ENCODE measurements around the gene GPT2.
A peak's percentile ranks its signal among the peaks of the same experiment; 100 is the strongest.

GPT2 gene

DNA sequence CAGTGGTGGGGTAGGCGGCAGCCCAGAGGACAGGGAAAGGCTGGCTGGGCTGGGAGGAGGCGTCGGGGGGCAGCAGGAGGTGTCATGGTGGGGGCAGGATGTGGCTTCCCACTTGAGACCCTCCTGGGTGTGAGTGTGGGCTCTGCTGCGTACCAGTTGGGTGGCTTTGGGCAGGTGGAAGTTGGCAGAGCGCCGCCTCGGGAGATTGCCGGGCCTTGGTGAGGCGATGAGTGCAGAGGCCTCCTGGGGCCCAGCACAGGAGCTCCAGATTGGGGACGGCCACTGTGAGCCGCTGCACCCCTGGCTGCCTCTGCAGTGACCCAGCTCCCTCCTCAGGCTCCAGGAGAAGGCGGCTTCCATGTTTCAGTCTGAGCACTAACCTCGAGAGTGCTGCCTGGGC lies 13.8 kb downstream of the GPT2 start:
- DNase-seq (ENCODE audit: low read depth) = no peak

DNA sequence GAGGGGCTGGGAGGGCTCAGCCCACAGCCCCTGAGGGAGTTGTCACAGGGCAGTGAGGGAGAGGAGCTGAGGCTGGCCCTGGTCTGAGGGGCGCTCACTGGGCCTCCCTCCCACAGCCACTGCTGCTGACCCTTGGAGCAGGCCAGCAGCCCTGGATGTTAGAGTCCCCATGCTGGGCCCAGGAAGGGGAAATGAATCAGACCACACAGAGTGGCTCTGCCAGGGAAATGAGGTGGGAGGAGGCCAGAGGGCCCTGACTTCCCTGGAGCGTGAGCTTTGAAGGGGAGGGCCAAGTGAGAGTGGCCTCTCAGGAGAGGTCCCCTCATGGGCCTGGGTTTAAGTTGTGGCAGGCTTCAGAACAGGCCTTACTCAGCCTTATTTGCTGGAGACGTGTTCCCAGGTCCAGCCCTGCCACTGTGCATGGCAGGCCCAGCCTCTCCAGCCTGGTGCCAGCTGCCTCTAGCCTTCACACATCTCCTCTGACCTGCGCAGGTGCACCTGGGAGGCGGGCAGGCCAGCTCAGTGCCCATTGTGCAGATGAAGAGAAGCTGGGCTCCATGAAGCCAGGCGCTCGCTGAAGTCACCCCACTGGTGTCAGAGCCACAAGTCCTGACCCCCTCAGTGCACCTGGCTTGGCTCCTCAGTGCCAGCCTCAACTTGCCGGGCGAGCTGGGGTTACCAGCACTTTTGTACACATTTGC lies 15.4 kb downstream of the GPT2 start:
- DNase-seq (ENCODE audit: low read depth) = peak; percentile 44

DNA sequence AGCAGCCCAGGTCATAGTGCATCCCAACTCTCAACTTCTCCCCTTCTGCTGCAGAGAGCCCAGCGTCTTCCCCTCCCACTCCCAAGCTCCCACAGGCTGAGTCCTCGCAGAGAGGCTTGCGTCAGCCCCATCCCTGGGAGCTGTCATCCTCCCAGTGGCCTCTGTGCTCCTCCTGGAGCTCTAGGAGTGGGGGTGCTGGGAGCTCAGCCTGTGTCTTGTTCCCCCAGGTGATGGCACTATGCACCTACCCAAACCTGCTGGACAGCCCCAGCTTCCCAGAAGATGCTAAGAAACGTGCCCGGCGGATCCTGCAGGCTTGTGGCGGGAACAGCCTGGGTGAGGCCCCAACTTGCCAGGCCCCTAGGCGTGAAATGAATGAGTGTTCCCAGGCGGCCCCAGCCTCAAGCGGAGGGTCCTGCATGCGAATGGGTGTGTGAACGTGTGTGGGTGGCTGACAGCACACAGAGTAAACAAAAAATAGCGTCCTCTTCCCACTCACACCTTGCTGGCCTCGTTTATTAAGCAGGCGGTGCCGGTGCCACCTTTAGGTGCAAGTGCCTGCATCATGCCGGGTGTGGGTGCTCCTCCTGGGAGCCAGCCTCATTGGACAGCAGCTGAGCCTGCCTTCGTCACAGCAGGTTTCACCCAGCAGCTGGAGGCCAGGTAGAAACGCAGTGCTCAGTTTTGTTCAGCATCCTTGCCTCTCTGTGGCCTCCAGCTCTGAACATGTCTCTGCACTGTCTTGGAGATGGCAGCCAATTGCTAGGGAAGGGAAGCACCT lies 16.5 kb downstream of the GPT2 start:
- DNase-seq (ENCODE audit: low read depth) = no peak

DNA sequence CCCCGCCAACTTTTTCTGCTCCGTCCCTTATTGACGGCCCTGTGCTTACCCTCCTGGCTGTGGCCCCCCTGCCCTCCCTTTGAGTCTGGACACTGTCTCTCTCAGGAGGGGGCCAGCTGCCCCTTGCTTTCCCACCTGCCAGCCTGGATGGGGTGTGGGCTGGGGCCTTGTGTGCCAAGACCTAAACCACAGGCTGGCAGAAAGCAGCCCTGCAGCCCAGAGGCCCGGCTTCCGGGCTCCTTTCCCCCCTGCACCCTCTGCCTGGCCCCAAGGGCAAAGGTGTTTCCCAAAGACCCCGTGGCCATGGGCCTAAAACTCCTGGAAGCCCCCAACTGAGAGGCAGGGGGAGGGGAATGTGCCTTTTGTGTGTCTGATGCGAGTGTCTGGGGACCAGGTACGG lies 17.5 kb downstream of the GPT2 start:
- no peak for DNase-seq (ENCODE audit: low read depth)

DNA sequence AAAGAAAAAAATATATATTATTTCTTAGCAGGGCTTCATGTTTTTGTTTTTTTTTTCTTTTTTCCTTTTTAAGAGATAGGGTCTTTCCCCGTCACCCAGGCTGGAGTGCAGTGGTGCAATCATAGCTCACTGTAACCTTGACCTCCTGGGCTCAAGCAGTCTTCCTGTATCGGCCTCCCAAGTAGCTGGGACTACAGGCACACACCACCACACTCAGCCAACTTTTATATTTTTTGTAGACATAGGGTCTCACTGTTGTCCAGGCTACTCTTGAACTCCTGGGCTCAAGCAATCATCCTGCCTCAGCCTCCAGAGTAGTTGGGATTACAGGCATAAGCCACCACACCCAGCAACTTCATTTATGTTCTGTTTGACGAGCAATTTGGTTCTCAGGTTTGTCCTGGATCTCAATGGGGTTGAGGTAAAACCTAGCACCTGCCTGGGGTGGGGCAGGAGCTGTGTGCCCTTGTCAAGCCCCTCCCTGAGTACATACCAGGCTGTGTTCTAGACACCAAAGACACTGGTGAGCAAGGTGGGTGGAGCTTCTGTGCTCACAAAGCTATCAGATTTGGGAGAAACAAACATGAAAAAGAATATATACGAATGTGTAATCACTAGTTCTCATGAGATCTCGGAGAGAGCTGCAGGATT lies 19.2 kb downstream of the GPT2 start:
- DNase-seq (ENCODE audit: low read depth) = no peak

DNA sequence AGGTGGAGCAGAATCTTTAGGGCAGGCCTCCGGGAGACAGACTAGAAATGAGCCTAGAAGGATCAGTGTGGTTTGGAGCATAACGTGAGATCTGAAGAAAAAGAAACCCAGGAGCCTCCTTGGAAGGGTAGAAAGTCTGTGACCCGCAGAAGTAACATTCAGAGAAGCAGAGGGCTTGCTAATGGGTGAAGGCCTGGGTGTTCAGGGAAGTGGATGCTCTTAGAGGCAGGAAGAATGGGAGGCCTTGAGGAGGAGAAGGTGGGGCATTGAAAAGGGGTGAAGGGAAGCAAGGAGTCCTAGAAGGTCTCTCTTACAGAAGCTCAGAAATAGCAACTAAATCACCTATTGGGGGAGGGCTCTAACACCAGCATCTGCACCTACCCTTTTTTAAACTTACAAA lies 20.3 kb downstream of the GPT2 start:
- no peak for DNase-seq (ENCODE audit: low read depth)

DNA sequence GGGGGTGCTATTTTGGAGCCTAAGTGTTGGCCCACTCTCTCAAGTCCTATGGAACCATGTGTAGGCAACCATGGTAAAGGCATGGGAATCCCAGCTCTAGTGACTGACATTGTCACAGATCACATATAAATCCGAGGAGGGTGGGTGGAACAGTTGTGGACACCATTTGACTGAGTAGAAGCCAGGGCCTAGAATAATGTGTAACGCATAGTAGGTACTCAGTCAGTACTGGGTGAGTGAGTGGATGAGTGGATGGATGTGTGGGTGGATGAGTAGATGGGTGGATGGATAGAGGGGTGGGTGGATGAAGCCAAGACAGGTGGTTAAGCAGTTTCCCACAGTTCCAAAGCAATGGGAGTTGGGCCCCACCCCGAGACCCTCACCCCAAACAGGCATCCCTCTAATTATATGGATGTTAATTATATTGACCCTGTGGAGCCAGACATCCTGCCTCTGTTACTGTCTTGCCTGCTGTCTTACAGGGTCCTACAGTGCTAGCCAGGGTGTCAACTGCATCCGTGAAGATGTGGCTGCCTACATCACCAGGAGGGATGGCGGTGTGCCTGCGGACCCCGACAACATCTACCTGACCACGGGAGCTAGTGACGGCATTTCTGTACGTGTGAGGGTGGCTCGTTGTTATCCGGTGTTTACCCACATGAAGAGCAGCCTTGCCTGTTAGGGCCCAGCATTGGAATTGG lies 22.3 kb downstream of the GPT2 start:
- no peak for DNase-seq (ENCODE audit: low read depth)

DNA sequence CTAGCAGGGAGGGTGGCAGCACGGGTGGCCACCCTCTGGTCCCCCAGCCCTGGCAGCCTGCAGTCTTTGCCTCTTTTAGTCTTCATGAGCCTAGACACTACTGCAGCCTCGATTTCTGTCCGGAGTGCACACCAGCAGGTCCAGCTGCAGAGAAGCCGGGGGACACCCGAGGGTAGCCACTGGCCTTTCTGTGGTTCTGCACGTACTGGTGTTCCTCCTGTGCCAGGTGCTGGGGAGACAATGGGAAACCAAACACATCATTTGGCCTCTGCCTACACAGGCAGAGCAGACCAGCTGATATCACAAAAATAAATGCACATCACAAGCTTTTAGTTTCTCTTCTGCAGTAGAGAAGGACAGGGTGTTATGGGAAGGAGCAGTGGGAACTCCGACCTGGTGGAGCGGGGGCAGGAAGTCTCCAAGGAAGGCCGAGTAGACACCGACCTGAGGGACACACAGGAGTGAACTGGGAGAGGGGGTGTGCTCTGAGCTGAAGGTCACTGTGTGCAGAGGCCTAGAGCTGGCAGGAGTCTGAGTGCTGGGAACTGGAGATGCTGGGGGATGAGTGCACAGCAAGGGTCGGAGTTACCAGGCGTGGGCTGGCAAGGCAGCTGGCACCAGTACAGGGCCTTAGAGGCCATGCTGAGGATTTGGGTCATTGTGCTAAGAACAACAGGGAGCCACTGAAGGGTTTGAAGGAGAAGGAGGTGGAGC lies 23.1 kb downstream of the GPT2 start:
- DNase-seq (ENCODE audit: low read depth) = no peak

DNA sequence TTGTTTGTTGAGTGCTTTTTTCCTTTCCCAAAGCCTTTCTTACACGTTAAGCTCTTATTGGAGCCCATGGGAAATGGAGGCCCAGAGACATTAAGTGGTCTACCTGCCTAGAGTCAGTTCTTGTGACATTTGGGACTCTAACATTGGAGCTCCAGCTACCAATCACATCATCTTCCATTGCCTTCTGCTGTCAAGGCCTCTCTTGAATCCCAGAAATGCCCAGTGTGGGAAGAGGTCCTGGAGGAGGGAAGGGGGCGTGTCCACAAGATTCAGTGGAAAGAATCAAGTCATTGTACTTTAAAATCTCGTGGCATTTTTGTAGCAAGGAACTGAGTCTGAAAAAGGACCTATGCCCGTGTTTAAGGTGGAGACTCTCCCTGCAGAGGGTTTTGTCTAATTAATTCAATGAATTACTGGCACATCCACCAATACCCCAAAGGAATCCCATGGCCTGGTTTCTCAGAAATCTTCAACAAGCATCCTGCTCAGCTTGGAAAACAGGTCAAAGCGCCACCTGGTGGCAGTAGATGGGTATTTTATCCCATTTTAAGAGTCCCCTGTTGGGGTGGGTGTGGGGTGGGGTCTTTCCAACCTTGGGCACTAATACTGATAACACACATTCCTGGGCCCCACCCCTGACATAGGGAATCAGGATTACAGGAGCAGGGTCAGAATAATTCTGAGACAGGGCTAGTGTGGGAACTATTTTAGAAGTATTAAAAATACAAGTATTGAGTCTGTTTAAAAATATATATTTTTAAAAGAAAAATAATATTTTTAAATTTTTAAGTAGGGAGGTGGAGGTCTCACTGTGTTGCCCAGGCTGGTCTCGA lies 24.6 kb downstream of the GPT2 start:
- peak; percentile 64 for DNase-seq (ENCODE audit: low read depth)

DNA sequence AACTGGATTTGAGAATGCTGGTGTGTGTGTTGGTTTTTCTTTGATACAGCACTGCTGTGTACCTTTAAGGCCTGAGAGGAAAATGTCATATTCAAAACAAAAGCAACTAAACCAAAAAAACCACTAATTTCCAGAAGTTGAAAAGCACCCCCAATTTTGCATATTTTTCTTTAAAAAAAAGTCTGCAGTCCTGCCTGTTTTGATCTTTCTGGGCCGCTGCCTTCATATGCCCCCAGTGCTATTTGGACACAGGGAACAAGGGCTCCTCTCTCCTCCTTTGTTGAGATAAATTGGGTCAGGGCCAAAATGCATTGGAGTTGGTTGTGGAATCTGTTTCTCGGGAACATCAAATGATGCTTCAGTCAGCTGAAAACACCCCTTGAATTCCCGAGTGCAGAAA lies 26.9 kb downstream of the GPT2 start:
- no peak for DNase-seq (ENCODE audit: low read depth)

DNA sequence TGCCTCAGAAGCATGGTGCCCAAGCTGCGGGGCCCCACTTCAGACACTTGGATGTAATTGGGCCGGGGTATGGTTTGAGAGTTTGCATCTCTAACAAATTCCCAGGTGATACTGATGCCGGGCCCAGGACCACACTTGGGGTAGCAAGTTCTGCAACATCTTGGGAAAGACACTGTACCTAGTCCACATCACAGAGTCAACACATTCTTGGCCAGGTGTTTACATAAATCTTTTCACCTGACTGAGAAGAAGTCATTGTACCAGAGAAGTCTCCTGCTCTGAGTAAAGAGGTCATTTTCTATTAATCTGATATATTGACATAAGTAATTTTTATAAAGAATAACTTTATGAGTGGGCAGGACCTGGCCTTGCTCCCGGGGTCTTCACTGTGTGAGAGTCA lies 27.5 kb downstream of the GPT2 start:
- DNase-seq (ENCODE audit: low read depth) = no peak

DNA sequence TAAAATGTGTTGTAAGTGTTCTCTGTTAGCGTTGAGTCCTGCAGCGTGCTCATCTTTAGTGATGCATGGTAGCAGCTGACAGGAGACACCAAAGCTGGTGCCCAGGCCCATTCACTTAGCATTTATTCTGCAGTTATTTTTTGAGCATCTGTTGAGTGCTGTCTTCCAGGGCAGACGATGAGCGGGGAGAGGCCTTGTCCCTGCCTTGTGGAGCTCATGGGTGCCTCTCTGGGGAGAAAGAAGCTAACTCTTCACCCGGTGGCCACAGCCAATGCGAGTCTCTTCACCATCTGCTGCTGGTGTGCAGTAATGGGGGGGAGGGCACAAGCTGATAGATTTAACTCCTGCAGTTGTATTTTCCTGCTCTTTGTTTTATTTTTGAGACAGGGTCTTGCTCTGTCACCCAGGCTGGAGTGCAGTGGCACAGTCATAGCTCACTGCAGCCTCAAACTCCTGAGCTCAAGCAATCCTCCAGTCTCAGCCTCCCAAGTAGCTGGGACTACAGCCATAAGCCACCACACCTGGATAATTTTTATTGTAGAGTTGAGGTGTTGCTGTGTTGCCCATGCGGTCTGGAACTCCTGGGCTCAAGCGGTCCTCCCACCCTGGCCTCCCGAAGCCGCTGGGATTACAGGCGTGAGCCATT lies 30.5 kb downstream of the GPT2 start:
- DNase-seq (ENCODE audit: low read depth) = no peak

DNA sequence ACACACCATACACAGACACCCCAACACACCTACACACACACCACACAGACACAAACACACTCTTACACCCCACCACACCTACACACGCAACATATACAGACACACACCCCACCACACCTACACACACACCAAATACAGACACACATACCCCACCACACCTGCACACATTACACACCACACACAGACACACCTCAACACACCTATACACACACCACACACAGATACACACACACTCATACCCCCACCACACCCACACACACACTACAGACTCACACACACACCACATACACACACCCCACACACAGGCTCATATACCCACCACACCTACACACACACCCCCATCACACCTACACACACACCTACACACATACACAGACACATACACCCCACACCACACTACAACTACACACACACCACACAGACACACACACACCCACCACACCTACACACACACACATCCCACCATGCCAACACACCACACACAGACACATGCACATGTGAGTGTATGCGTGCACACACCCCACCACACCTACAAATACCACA lies 31.4 kb downstream of the GPT2 start:
- DNase-seq (ENCODE audit: low read depth) = no peak

DNA sequence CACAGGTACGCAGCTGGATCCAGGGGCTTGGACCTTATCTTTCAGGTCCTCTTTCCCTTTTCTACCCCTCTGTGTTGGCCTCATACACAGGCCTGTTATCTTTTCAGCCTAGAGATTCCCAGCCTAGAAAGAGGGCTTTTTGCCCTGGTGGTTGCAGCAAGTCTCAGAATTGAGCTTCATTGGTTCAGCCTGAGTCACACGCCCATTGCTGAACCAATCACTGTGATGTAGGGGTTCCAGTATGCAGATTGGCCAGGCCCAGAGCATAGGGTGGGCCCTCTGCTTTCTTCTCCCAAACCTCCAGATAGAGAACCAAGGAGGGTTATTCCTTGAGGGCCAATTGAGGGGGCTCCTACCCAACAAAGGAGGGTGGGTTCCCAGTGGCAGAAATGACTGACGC lies 32.8 kb downstream of the GPT2 start:
- DNase-seq (ENCODE audit: low read depth) = peak; percentile 25

DNA sequence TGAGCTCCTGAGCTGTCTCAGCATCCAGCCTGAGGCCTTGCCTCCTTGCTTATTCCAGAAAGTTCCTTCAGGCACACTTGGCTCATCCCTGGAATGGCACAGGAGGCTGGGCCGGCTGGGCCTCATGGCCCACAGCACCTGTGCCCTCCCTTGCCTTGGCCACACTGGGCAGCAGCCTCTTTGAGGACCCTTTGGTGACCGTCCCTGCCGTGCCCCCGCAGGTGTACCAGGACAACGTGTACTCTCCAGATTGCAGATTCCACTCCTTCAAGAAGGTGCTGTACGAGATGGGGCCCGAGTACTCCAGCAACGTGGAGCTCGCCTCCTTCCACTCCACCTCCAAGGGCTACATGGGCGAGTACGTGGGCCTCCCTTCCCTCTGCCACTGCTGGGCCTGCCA lies 34.2 kb downstream of the GPT2 start:
- no peak for DNase-seq (ENCODE audit: low read depth)

DNA sequence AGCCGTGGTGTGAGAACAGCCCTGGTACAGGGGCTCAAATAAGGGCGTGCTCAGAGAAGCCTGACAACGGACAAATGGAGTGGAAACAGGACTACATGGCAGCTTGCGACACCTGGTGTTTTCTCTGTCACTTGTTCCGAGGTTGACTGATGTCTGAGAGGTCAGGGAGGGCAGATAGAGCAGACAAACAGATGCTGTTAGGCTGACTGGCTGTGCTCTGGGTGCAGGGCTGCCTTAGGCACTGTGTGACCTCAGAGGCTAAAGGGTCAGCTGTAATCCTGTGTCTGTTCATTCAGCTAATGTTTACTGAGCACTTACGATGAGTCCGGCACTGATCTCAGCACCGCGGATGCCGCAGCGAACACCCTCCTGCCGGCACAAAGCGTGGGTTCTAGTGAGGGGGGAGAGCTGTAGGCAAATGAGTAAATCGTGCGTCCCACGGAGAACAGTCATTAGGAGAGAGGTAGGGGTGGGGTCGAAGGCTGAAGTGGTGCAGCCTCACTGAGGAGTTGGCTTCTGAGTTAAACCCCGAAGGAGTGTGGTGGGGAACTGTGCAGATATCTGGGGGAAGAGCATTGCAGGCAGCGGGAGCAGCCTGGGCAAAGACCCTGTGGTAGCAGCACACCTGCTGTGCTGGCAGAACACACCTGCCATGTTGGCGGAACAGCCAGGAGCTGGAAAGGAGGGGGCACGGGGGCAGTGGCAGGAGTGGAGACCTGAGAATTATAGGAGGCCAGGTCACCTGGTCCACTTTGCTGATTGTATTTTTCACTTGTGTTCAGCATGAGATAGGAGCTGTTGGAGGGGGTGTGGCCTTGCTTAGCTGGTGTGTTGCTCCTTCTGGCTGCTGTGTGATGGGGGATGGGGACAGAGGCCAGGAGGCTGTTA lies 35.0 kb downstream of the GPT2 start:
- DNase-seq (ENCODE audit: low read depth) = no peak

DNA sequence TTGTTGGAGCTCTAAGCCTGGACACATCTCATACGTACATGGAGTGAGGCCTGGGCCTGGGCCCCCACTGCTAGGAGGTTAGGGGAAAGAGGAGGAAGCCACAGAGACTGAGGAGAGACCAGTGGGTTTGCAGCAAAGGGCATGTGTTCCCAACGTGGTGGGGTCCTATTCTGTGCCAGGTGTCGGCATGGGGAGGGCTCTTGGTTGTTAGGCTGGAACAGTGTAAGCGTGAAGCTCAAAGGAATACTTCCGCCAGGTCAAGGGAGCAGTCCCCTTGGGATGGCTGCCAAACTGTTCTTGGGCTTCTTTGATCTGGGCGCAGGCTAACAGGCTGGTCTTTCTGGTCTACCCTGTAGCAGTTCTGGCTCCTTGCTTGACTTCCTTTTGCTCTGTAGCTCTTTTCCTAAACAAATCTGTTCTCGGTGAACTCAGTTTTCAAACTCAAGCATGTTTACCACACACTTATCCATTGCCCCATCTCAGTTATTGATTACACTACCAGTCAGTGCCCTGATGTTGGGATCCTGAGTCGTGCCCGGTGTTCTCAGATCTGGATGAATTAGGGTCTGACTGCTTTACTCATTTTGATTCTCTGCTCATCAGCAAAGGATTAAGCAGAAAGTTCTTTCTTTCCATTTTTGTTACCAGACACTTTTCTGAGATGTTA lies 36.4 kb downstream of the GPT2 start:
- DNase-seq (ENCODE audit: low read depth) = no peak

DNA sequence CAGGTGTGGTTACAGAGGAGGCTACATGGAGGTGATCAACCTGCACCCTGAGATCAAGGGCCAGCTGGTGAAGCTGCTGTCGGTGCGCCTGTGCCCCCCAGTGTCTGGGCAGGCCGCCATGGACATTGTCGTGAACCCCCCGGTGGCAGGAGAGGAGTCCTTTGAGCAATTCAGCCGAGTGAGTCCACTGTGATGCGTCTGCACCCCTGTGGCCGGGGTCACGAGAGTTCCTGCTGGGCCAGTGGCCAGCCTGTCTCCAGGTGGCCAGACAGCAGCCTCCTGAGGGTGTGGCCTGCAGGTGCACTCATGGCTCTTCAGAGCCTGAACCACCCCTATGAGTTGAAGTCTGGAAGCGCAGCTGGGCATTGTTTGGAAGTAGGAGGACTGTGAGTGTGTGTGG lies 38.1 kb downstream of the GPT2 start:
- no peak for DNase-seq (ENCODE audit: low read depth)

All from EH (cell line).